ENCODE data around the gene PCK2.

PCK2 gene

DNA sequence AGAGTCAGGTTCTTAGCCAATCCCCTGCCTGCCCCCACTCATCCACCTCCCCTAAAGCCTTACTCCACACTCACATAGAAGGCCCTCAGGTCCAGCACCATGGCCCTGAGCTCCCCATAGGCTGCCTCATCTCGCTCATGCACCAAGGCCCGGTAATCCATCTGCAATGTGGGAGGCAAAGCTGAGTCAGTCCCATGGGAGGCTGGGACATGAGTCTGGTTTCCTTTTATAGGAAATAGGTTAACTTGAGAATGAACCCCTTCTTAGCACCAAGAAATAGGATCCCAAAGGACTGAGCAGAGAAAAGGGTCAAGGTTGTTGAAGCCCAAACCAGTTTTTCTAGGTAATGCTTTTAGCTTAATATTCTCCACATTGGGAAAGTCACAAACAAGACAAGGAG lies 49.4 kb downstream of the PCK2 start:
- Histone ChIP-seq H3K27me3 (ENCODE audit: insufficient read depth, insufficient read length) (no peaks in the 10 kb centered on the region), H3K4me3 (ENCODE audit: insufficient read length, low read depth) (no peak overlapping the region), H3K9me3 (ENCODE audit: insufficient read depth, low read length) (no peaks in the 10 kb centered on the region), H3K36me3 (ENCODE audit: insufficient read depth, insufficient read length, low read length) (peaks cover 35% of the 10 kb centered on the region), H3K9ac (ENCODE audit: insufficient read length, low read depth) (no peak overlapping the region), H3K4me1 (ENCODE audit: insufficient read depth, insufficient read length) (no peaks in the 10 kb centered on the region)
- no peak for DNase-seq (ENCODE audit: low read depth, low spot score)
- no peak for TF ChIP-seq ZNF274 (IDR thresholded peaks at IDR 0.05; ENCODE audit: low read depth, low read length)
- TF ChIP-seq YY1 (IDR thresholded peaks at IDR 0.05; ENCODE audit: insufficient read depth, insufficient read length) = no peak
- no peak for TF ChIP-seq SUZ12 (IDR thresholded peaks at IDR 0.05; ENCODE audit: extremely low read depth, insufficient read depth, insufficient read length)

DNA sequence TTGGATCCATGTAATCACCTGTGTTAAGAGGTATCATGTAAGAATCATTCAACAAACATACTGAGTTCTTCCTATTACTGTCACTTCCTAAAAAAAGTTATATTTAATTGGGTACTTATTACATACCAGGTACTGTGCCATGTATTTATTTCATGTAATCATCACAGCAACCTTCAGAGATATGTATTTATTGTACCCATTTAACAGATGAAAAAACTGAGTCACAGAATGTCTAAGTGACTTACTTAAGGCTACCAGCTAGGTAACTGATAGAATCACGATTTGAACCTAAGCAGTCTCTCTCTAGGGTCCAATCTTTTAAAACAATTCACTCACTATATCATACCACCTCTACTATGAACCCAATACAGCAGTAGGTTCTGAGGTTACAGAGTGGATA lies 50.3 kb downstream of the PCK2 start:
- H3K36me3 ChIP-seq (ENCODE audit: insufficient read depth, insufficient read length, low read length) = peaks cover 31% of the 10 kb centered on the region
- no peak overlapping the region for H3K4me3 ChIP-seq (ENCODE audit: insufficient read length, low read depth)
- no peak for TF ChIP-seq SUZ12 (IDR thresholded peaks at IDR 0.05; ENCODE audit: extremely low read depth, insufficient read depth, insufficient read length)
- TF ChIP-seq YY1 (IDR thresholded peaks at IDR 0.05; ENCODE audit: insufficient read depth, insufficient read length) = no peak
- TF ChIP-seq ZNF274 (IDR thresholded peaks at IDR 0.05; ENCODE audit: low read depth, low read length) = no peak

DNA sequence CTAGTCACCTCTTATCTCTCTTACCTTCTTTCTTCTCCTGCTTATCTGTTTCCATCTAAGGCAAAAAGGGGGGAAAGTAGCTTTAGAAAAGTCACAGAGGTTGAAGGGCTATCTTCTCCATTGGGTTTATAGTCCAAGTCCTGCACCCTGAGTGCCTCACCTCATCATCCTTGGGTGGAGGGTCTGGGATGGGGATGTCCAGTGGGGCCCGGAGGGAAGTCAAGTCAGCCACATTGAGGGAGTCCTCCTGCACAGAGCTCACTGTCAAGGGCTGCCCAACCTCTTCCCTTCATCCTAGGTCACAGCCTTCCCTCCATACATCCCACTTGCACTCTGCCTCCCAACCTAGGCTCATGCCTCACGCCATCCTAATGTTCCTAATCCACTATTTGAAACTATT lies 51.1 kb downstream of the PCK2 start:
- no peaks in the 10 kb centered on the region for H3K4me1 ChIP-seq (ENCODE audit: insufficient read depth, insufficient read length)
- DNase-seq (ENCODE audit: low read depth, low spot score) = no peak

More for the DNA sequence above, 50.3 kb downstream of the PCK2 start:
- DNase-seq (ENCODE audit: low read depth, low spot score) = no peak
- no peaks in the 10 kb centered on the region for H3K4me1 ChIP-seq (ENCODE audit: insufficient read depth, insufficient read length)
- no peaks in the 10 kb centered on the region for H3K27me3 ChIP-seq (ENCODE audit: insufficient read depth, insufficient read length)
- H3K9me3 ChIP-seq (ENCODE audit: insufficient read depth, low read length) = no peaks in the 10 kb centered on the region
- no peak overlapping the region for H3K9ac ChIP-seq (ENCODE audit: insufficient read length, low read depth)

DNA sequence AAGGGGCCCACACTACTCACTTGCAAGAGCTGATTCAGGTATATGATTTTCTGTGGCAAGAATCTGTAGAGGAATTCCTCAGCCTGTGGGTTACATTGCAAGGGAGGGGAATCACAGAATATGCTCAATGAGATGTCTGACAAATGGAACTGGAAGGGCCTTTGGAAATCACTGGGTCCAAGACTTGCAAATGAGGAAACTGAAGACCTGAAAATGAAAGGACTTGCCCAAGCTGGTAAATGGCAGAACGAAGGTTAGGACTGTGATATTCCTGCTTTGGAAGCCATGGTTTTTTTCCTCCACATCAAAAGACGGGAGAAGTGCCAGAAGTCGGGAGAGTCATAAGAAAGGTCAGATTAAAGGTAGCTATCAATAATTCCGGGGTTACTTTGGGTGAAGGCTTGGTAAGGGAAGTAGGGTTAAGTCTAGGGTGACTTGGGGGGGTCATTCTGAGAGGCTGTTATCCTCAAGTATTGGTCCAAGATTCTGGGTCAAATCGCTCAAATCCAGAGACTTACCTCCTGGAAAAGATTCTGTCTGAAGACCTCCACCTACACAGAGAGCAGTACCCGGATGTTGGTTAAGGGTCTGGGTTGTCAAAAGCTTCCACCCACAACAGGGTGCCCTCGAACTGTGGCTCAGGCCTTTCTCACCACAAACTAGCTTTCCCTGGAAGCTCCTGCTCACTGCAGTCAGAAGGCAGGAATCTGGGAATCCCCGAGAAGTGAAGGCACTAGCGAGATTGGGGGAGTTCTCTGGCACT lies 51.8 kb downstream of the PCK2 start:
- Histone ChIP-seq H3K27me3 (ENCODE audit: insufficient read depth, insufficient read length) (no peaks in the 10 kb centered on the region), H3K9me3 (ENCODE audit: insufficient read depth, low read length) (no peaks in the 10 kb centered on the region), H3K9ac (ENCODE audit: insufficient read length, low read depth) (peak overlapping the region; percentile 85), H3K4me3 (ENCODE audit: insufficient read length, low read depth) (peak overlapping the region; percentile 65), H3K36me3 (ENCODE audit: insufficient read depth, insufficient read length, low read length) (peaks cover 42% of the 10 kb centered on the region), H3K4me1 (ENCODE audit: insufficient read depth, insufficient read length) (no peaks in the 10 kb centered on the region)
- no peak for DNase-seq (ENCODE audit: low read depth, low spot score)
- TF ChIP-seq YY1 (IDR thresholded peaks at IDR 0.05; ENCODE audit: insufficient read depth, insufficient read length) (no peak), SUZ12 (IDR thresholded peaks at IDR 0.05; ENCODE audit: extremely low read depth, insufficient read depth, insufficient read length) (no peak)

More for the DNA sequence above, 51.1 kb downstream of the PCK2 start:
- H3K36me3 ChIP-seq (ENCODE audit: insufficient read depth, insufficient read length, low read length) = peaks cover 36% of the 10 kb centered on the region
- H3K4me3 ChIP-seq (ENCODE audit: insufficient read length, low read depth) = peak overlapping the region; percentile 6
- TF ChIP-seq ZNF274 (IDR thresholded peaks at IDR 0.05; ENCODE audit: low read depth, low read length) (no peak), SUZ12 (IDR thresholded peaks at IDR 0.05; ENCODE audit: extremely low read depth, insufficient read depth, insufficient read length) (no peak), YY1 (IDR thresholded peaks at IDR 0.05; ENCODE audit: insufficient read depth, insufficient read length) (no peak)
- no peaks in the 10 kb centered on the region for H3K27me3 ChIP-seq (ENCODE audit: insufficient read depth, insufficient read length)
- H3K9ac ChIP-seq (ENCODE audit: insufficient read length, low read depth) = peak overlapping the region; percentile 85
- H3K9me3 ChIP-seq (ENCODE audit: insufficient read depth, low read length) = no peaks in the 10 kb centered on the region

DNA sequence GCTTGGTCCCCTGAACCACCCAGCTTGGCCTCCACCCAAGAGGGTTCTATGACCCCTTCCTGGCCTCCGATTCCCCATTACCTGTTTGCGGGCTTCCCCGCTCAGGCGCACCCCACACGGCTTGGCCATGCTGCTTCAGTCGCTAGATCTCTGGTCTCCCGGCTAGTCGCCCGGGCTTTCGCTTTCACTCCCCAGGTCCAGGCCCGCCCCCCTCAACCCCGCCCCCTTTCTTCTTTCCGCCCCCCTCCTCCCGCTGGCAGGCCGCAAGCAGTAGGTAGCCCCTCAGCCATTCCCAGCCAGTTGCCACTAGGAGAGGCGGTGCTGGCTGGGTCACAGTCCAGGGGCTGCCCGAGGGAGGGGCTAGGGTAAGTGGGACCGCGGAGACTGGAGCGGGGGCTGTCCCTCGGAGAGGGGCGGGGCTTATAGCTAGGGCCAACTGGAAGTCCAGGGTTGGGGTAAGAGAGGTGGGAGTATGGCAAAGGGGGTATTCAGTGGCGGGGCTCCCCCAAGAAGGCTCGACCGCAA lies 52.4 kb downstream of the PCK2 start, which contains the start of gene PSME2:
TSS of gene PSME2 (minus strand) at position 158 of the 525 bp plus-strand sequence. CDS start at position 129, 29 bp downstream.
- TF ChIP-seq ZNF274 (IDR thresholded peaks at IDR 0.05; ENCODE audit: low read depth, low read length) = no peak
- no peak for TF ChIP-seq SUZ12 (IDR thresholded peaks at IDR 0.05; ENCODE audit: extremely low read depth, insufficient read depth, insufficient read length)
- no peak for TF ChIP-seq YY1 (IDR thresholded peaks at IDR 0.05; ENCODE audit: insufficient read depth, insufficient read length)
- Histone ChIP-seq H3K27me3 (ENCODE audit: insufficient read depth, insufficient read length) (no peaks in the 10 kb centered on the region), H3K4me3 (ENCODE audit: insufficient read length, low read depth) (peak within 1 kb of the TSS; percentile 90), H3K9ac (ENCODE audit: insufficient read length, low read depth) (peak within 1 kb of the TSS; percentile 94), H3K9me3 (ENCODE audit: insufficient read depth, low read length) (no peaks in the 10 kb centered on the region), H3K4me1 (ENCODE audit: insufficient read depth, insufficient read length) (no peaks in the 10 kb centered on the region), H3K36me3 (ENCODE audit: insufficient read depth, insufficient read length, low read length) (peaks cover 49% of the 10 kb centered on the region)
- DNase-seq (ENCODE audit: low read depth, low spot score) = peak; percentile 91

DNA sequence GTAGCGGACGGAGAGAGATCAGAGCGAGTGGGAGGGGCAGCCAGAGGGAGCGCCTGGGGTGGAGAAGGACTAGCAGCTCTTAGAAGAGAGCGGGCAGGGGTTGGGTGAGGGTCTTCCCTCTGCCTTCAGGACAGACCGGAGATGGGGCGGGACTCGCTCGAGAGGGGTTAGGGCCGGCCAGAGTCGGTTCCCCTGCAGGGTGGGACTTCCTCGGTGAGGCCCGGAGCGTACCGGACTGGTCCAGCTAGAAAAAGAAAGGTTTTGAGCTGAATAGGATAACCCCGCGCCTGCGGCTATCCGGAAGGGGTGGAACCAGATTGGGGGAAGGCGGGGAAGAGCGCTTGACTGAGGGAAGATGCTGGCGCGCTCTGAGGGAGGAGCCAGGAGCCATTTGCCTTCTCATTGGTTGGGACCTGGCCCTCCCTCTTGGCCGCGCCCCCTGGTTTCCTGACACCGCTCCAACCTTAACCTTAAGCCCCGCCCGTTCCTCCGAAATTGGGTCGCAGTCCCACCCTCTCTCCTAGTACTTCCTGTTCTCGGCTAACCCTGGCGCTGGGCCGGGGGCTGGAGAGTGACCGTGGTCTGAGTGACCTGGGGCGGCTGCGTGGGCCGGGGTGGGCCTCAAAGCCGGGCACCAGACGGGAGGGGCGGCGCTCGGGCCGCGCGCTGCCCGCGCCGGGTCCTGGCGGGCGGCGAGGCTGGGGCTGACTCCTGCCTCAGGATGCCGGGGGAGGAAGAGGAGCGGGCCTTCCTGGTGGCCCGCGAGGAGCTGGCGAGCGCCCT lies 53.1 kb downstream of the PCK2 start, which contains the start of gene RNF31:
TSS of gene RNF31 (plus strand) at position 521 of the 783 bp plus-strand sequence. CDS start at position 722, 201 bp downstream.
- no peak for TF ChIP-seq YY1 (IDR thresholded peaks at IDR 0.05; ENCODE audit: insufficient read depth, insufficient read length)
- no peak for TF ChIP-seq SUZ12 (IDR thresholded peaks at IDR 0.05; ENCODE audit: extremely low read depth, insufficient read depth, insufficient read length)
- TF ChIP-seq ZNF274 (IDR thresholded peaks at IDR 0.05; ENCODE audit: low read depth, low read length) = no peak
- Histone ChIP-seq H3K27me3 (ENCODE audit: insufficient read depth, insufficient read length) (no peaks in the 10 kb centered on the region), H3K36me3 (ENCODE audit: insufficient read depth, insufficient read length, low read length) (peaks cover 55% of the 10 kb centered on the region), H3K9ac (ENCODE audit: insufficient read length, low read depth) (peak within 1 kb of the TSS; percentile 94), H3K4me3 (ENCODE audit: insufficient read length, low read depth) (peak within 1 kb of the TSS; percentile 90), H3K9me3 (ENCODE audit: insufficient read depth, low read length) (no peaks in the 10 kb centered on the region), H3K4me1 (ENCODE audit: insufficient read depth, insufficient read length) (no peaks in the 10 kb centered on the region)
- DNase-seq (ENCODE audit: low read depth, low spot score) = peak; percentile 94

Data from NT2/D1 (cell line).